ENCODE data around the gene WWP2. TPM values are rescaled to one million over a fixed set of nuclear protein-coding genes. Genes with fewer than 3 reads are reported as not detected.

Gene WWP2
- total and polyA plus RNA-seq, 4 donors, result 26.1 to 86.6 (median 43.4) TPM

DNA sequence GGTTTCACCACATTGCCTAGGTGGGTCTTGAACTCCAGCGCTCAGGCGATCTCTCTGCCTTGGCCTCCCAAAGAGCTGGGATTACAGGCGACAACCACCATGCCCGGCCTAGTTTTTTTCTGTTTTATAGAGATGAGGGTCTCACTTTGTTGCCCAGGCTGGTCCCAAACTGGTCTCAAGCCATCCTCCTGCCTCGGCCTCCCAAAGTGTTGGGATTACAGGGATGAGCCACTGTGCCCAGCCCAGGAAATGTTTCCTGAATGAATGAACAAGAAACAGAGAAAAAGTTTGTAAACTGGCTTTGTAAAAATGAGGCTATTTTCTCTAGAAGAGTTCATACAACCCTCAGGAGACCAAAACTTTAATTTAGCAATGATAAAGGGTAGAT is 68.0 kb downstream of the WWP2 start:
- TF ChIP-seq, protein P1, sequence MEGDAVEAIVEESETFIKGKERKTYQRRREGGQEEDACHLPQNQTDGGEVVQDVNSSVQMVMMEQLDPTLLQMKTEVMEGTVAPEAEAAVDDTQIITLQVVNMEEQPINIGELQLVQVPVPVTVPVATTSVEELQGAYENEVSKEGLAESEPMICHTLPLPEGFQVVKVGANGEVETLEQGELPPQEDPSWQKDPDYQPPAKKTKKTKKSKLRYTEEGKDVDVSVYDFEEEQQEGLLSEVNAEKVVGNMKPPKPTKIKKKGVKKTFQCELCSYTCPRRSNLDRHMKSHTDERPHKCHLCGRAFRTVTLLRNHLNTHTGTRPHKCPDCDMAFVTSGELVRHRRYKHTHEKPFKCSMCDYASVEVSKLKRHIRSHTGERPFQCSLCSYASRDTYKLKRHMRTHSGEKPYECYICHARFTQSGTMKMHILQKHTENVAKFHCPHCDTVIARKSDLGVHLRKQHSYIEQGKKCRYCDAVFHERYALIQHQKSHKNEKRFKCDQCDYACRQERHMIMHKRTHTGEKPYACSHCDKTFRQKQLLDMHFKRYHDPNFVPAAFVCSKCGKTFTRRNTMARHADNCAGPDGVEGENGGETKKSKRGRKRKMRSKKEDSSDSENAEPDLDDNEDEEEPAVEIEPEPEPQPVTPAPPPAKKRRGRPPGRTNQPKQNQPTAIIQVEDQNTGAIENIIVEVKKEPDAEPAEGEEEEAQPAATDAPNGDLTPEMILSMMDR (IDR thresholded peaks at IDR 0.05; ENCODE audit: control extremely low read depth, extremely low read depth), result no peak
- H3K4me1 ChIP-seq (ENCODE audit: control insufficient read depth in 5 of 5, insufficient read depth in 5 of 5, low read length in 5 of 5), result peaks cover 0 to 22% (median 8%) of the 10 kb centered on the region in 5 donors
- no peak for DNase-seq
- no peak overlapping the region for H3K9ac ChIP-seq (ENCODE audit: insufficient read depth in 1 of 2, low read length in 2 of 2)
- H3K36me3 ChIP-seq (ENCODE audit: control insufficient read depth in 4 of 4, insufficient read depth in 4 of 4, low read length in 4 of 4), result peaks cover 0 to 6% (median 0%) of the 10 kb centered on the region in 4 donors
- peak overlapping the region in 1 of 2 donors; percentile 68 for H3K27ac ChIP-seq (ENCODE audit: low read depth in 1 of 2, low read length in 1 of 2)
- WGBS, 2 donors, result 98 to 99% methylated on average over 5 of the region's 5 CpGs
- no peaks in the 10 kb centered on the region for H3K9me3 ChIP-seq (ENCODE audit: control insufficient read depth in 4 of 4, insufficient read depth in 3 of 4, low read length in 3 of 4)
- no peak for ATAC-seq (ENCODE audit: insufficient read depth, low FRiP score)
- no peaks in the 10 kb centered on the region for H3K27me3 ChIP-seq (ENCODE audit: control insufficient read depth in 3 of 3, insufficient read depth in 3 of 3, low read length in 2 of 3)
- no peak overlapping the region for H3K4me3 ChIP-seq

- H3K9ac ChIP-seq (ENCODE audit: insufficient read depth in 1 of 2, low read length in 2 of 2), result no peak overlapping the region
- H3K36me3 ChIP-seq (ENCODE audit: control insufficient read depth in 4 of 4, insufficient read depth in 4 of 4, low read length in 4 of 4), result peaks cover 0 to 6% (median 0%) of the 10 kb centered on the region in 4 donors
- peak; percentile 49 to 74 (median 64) for DNase-seq
- H3K4me3 ChIP-seq, result no peak overlapping the region
- ATAC-seq (ENCODE audit: insufficient read depth, low FRiP score), result peak; percentile 45
- TF ChIP-seq, protein P1 (IDR thresholded peaks at IDR 0.05; ENCODE audit: control extremely low read depth, extremely low read depth), result no peak
- peaks cover 0 to 22% (median 8%) of the 10 kb centered on the region in 5 donors for H3K4me1 ChIP-seq (ENCODE audit: control insufficient read depth in 5 of 5, insufficient read depth in 5 of 5, low read length in 5 of 5)
- WGBS, 2 donors, result 54 to 70% methylated on average over 10 of the region's 10 CpGs
- H3K27me3 ChIP-seq (ENCODE audit: control insufficient read depth in 3 of 3, insufficient read depth in 3 of 3, low read length in 2 of 3), result no peaks in the 10 kb centered on the region
- peak overlapping the region in 1 of 2 donors; percentile 68 for H3K27ac ChIP-seq (ENCODE audit: low read depth in 1 of 2, low read length in 1 of 2)
- H3K9me3 ChIP-seq (ENCODE audit: control insufficient read depth in 4 of 4, insufficient read depth in 3 of 4, low read length in 3 of 4), result no peaks in the 10 kb centered on the region
Measured at GRCh38 chr16:69830534-69831211, 68.5 kb downstream of the WWP2 start.

- Histone ChIP-seq H3K9ac (ENCODE audit: insufficient read depth in 1 of 2, low read length in 2 of 2) (no peak overlapping the region), H3K36me3 (ENCODE audit: control insufficient read depth in 4 of 4, insufficient read depth in 4 of 4, low read length in 4 of 4) (peaks cover 0 to 6% (median 0%) of the 10 kb centered on the region in 4 donors), H3K27me3 (ENCODE audit: control insufficient read depth in 3 of 3, insufficient read depth in 3 of 3, low read length in 2 of 3) (no peaks in the 10 kb centered on the region), H3K9me3 (ENCODE audit: control insufficient read depth in 4 of 4, insufficient read depth in 3 of 4, low read length in 3 of 4) (no peaks in the 10 kb centered on the region), H3K4me1 (ENCODE audit: control insufficient read depth in 5 of 5, insufficient read depth in 5 of 5, low read length in 5 of 5) (peaks cover 0 to 22% (median 8%) of the 10 kb centered on the region in 5 donors), H3K27ac (ENCODE audit: low read depth in 1 of 2, low read length in 1 of 2) (no peak overlapping the region), H3K4me3 (no peak overlapping the region)
- DNase-seq, result peak in 1 of 3 donors; percentile 33
- ATAC-seq (ENCODE audit: insufficient read depth, low FRiP score), result no peak
- TF ChIP-seq, protein P1 (IDR thresholded peaks at IDR 0.05; ENCODE audit: control extremely low read depth, extremely low read depth), result no peak
- WGBS, 2 donors, result 79 to 87% methylated on average over 13 of the region's 13 CpGs
Measured at GRCh38 chr16:69831212-69832123, 69.3 kb downstream of the WWP2 start.
